Stimulated activated CD4-positive, alpha-beta T cell treated with anti-CD3 and anti-CD28 coated beads, TNF-alpha, amount 100 ng/mL, for 24 hours (primary cell): ENCODE results near the gene IRGC.
"Not testable (repeated sequence)": the region's sequence is repeated elsewhere in the genome, so short reads cannot be mapped to it uniquely, and the experiment has no call there.

Experiments
- DNase-seq, 3 experiments: peaks; one replicate each; pipeline ENCODE4 v3.0.0-alpha.2; 2020; ENCODE audit warnings: low read depth in 3 of 3

Gene IRGC

GRCh38 chr19:43715776-43716175, at the start of gene IRGC:
Gene IRGC (plus strand): TSS chr19:43716076. CDS start chr19:43718559, 2,483 bp downstream.
- no peak for DNase-seq

DNA sequence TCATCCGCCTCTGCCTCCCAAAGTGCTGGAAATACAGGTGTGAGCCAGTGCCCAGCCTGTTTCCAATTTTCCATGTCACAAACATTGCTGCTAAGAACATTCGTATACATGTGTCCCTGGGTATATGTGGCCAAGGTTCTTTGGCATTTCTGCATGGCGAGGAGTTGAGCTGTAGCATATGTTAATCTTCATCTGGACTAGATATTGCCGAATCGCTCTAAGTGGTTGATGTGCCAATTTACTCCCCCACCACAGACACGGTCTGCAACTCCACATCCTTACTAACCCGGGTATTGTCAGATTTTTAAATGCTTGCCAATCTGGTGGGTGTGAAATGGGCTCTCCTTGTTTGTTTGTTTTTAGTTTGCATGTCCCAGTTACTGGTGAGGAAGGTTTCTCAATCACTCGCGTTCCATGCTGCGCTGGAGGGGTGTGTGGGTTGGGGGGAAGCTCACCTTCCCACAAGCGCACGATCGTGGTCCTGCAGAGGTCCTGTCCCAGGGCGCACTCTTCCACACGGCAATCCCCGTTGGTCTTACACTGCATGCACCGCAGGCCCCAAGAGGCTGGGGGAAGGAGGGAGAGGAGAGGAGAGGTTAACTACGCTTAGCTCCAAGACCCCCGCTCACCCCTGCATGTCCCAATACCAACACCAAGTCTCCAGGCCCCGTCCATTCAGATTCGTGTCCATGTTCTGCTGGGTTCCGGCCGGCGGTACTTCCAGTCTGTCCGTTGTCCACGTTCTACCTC, 48.6 kb upstream of the IRGC start:
- no peak for DNase-seq

GRCh38 chr19:43667876-43668405, 47.9 kb upstream of the IRGC start:
- no peak for DNase-seq

DNA sequence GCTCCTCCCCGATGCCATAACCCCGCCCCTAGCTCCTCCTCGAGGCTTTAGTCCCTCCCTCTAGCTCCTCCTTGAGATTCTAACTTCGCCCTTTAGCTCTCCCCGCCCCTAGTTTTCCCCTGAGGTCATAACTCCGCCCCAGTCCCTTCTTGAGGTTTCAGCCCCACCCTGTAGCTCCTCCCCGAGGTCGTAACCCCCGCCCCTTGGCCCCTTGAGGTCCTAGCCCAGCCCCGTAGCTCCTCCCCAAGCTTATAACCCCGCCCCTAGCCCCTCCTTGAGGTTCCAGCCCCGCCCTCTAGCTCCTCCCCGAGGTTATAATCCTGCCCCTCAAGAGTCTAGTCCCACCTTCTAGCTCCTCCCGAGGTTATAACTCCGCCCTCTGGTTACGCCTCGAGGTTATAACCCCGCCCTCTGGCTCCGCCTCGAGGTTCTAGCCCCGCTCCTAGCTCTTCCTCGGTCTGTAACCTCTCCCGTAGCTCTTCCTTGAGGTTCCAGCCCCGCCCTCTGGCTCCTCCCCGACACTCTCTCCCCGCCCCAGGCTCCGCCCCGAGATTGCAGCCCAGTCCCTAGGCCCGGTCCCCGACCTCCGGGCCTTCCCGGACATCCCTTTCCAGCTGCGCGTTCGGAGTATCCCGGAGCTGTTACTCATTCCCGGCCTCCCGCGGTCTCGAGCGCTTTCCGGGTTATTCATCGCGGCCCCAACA, 47.3 kb upstream of the IRGC start:
- DNase-seq: peak; percentile 91 to 94 (median 94)

DNA sequence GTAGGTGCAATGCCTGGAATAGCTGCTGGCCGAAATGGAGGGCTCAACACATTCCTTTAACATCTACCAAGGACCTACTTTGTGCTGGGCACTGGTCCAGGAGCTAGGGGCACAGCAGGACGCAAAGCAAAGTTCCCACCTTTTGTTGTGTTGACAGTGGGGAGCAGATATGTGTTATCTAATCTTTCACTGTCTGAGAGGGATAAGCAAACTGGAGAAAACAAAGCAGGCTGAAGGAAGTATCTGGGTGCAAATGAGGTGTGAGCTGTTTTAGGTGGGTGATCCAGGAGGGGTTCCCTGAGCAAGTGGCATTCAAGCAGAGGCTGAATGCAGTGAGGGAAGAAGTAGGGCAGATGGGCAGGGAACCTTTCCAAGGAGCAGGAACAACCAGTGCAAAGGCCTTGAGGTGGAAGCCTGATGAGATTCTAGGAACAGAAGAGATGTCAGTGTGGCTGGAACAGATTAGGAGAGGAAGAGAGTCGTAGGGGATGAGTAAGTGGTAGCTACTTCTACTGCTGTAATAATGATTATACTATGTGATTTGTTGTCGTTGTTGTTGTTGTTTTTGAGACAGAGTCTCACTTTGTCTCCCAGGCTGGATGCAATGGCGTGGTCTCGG, 43.7 kb upstream of the IRGC start:
- DNase-seq: no peak

- DNase-seq: no peak
These were observed 42.2 kb upstream of the IRGC start for GRCh38 chr19:43673637-43674036.

DNA sequence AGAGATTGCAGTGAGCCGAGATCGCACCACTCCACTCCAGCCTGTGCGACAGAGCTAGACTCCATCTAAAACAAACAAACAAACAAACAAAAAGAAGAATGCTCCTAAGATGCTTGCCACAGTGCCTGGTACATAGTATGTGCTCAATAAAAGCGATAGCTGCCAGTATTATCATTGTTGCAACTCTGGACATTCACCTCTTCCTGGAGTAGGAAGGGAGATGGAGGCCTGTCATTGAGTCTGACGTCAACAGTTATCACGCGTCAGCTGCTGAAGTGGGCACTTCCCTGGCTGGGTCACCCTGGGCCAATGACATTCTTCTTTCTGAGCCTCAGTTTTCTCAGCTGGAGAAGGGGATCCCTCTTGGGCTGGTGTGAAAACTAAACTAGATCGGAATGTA, 41.7 kb upstream of the IRGC start:
- DNase-seq: no peak

DNA sequence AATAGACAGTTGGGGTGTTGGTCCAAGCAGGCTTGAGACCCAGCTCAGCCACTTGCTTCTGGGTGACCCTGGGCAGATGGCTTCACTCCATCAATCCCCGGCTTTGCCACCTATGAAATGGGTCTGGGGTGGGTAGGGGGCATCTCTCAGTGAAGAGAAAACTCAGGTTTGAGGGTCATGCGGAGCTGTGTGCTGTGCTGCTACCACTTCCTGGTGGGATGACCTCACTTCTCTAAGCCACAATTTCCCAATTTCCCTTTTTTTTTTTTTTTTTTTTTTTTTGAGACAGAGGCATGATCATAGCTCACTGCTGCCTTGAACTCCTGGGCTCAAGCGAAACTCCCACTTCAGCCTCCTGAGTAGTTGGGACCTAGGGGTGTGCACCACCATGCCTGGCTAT, 41.3 kb upstream of the IRGC start:
- DNase-seq: no peak

GRCh38 chr19:43675269-43675879, 40.5 kb upstream of the IRGC start:
- no peak for DNase-seq

DNA sequence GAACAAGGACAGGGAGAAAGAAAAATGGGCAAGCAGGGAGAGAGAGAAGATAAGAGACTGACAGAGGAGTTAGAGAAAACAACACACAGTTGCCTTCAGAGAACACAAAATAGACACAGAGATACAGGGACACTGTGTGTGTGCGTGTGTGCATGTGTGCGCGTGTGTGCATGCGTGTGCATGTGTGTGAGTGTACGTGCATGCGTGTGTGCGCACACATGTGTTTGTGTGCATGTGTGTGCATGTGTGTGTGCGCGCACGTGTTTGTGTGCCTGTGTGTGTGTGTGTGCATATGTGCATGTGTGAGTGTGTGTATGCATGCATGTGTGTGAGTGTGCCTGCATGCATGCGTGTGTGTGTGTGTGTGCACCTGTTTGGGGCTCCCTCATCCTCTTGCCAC, 40.0 kb upstream of the IRGC start:
- DNase-seq: no peak

- DNase-seq: no peak
These were observed 37.2 kb upstream of the IRGC start for GRCh38 chr19:43678512-43679261.

DNA sequence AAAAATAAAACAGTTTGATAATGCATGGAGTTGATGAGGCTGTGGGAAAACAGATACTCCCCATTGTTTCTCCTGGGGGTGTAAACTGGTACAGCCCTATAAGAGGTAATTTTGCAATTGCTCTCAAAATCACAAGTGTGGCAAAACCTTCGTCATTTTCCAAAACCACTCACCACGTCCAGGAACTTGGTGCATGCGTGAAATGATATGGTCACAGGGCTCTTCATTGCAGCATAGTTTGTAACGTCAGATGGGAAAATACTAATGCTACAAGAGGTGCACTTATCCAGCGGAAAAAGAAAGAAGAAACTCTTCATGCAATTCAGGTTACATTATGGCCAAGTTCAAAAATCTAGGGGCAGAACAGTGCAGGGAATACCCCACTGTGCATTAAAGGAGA, 34.1 kb upstream of the IRGC start:
- no peak for DNase-seq

DNA sequence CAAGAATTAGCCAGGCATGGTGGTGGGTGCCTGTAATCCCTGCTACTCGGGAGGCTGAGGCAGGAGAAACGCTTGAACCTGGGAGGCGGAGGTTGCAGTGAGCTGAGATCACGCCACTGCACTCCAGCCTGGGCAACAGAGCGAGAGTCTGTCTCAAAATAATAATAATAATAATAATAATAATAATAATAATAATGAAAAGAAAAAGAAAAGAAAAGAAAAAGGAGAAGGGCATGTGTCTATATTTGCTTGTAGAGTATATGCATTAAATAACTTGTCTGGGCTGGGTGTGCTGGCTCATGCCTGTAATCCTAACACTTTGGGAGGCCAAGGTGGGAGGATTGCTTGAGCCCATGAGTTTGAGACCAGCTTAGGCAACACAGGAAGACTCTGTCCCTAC, 33.6 kb upstream of the IRGC start:
- not testable (repeated sequence) for DNase-seq

GRCh38 chr19:43682824-43683661, 32.8 kb upstream of the IRGC start:
- no peak for DNase-seq

GRCh38 chr19:43683905-43684304, 32.0 kb upstream of the IRGC start:
- DNase-seq: no peak

GRCh38 chr19:43684326-43684725, 31.6 kb upstream of the IRGC start:
- DNase-seq: no peak

DNA sequence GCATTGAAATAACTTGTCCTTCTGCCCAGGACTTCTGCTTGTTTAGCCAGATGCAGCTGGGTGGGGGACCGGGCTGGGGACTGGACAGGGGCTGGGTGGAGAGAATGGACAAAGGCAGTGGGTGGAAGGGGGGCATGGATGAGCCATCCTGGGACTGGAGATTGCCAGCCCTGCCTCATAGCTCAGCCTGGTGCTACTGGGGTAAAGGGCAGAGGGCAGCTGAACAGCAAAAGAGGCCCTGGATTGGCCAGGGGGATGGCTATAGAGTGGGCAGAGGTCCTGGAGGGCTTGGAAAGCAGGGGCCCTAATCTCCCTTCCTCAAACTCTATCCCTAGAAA, 28.2 kb upstream of the IRGC start:
- DNase-seq: no peak

DNA sequence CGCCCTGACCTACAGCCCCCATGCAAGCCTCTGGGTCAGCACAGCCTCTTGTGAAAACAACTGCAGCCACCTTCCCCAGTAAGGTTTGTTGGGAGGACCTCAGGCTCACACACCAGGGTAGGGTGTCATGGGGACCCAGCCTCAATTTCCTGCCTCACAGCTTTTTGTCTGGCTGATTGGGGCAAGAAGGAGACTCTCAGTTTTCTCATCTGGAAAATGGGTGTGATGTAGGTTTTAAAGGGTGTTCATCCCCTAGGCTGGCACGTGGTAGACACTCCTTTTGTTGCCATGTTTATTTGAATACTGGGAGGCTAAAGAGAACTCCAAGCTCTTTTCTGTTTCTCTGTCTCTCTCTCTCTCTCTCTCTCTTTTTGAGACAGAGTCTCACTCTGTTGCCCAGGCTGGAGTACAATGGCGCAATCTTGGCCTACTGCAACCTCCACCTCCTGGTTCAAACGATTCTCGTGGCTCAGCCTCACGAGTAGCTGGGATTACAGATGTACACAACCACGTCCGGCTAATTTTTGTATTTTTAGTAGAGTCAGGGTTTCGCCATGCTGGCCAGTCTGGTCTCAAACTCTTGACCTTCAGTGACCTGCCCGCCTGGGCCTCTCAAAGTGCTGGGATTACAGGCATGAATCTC, 27.7 kb upstream of the IRGC start:
- no peak for DNase-seq

DNA sequence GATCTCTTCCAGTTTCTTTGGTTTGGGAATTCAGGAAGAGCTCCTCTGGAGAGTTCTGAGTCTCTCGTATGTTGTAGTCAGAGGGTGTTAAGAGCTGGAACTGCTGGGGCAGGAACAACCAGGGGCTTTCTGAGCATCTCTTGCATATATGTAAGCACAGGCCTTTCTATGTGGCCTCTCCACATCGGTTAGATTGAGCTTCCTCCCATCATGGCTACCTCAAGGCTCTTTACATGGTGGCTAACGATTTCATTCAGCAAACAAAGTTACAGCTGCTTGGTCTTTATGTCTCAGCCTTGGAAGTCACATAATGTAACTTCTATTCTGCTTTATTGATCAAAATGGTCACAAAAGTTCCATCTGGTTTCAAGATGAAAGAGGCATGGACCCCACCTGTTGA, 25.4 kb upstream of the IRGC start:
- no peak for DNase-seq

GRCh38 chr19:43690890-43691289, 25.0 kb upstream of the IRGC start:
- DNase-seq: no peak
